Gastroesophageal sphincter (tissue), 3 donors: ENCODE results near the gene MPO.

Experiments used
- CTCF ChIP-seq, 4 experiments: fragments of 200-600 bp in 2 of 4; fragments of 450-650 bp in 2 of 4; sonication (generic) in 1 of 4; IDR thresholded peaks; one replicate each; pipeline ENCODE4 v1.5.1; 2017 to 2019; ENCODE audit warnings: antibody characterized with exemption in 4 of 4, mild to moderate bottlenecking in 2 of 4, moderate library complexity in 2 of 4
- POLR2A ChIP-seq, 2 donors: fragments of 450-650 bp; IDR thresholded peaks; one replicate each; pipeline ENCODE4 v1.6.1; 2017; ENCODE audit warnings: antibody characterized with exemption in 2 of 2, mild to moderate bottlenecking in 2 of 2, moderate library complexity in 1 of 2

- no peak for TF ChIP-seq CTCF (IDR thresholded peaks at IDR 0.05)
- TF ChIP-seq POLR2A (IDR thresholded peaks at IDR 0.05): no peak
Observed at GRCh38 chr17:58291246-58291645, 10.5 kb upstream of the MPO start.
